Embryonic facial prominence (tissue), 1 donor: ENCODE measurements around the gene VPS13C.
"Not testable (repeated sequence)": the region's sequence is repeated elsewhere in the genome, so short reads cannot be mapped to it uniquely, and the experiment has no call there.

Experiments used
- DNase-seq: peaks from one replicate; pipeline ENCODE4 v3.0.0-alpha.2; 2016; ENCODE audit errors: extremely low spot score

Gene VPS13C

DNA sequence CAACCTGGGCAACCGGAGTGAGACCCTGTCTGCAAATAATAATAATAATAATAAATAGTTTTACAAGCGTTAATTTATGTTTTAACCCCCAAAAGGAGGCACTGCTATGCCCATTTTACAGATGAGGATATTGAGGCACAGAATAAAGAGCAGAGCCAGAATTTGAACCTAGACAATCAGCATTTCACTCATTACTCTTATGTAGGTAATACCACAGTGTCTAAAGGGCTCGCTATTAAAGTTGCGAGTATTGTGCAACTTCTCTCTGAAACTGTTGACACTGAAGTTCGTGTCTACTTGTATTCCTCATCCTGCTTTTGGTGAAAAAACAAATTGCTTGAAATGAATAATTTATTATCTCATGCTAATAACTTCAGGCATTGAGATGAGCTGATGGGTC, 9.3 kb upstream of the VPS13C start:
- no peak for DNase-seq

DNA sequence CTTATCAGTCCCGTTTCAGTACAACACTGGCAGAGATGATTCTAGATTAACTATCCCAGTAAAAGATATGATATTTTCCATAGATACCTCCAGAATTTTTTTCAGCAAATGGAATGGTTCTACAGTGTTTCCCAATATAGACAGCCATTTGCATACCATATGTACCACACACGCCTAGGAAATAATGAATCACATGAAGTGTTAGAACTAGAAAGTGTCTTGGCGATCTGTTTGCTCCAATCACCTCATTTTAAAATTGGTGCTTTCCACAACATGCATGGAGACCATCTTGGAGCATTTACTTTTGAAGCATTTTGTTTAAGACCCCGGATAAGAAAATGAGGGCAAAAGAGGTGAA, 8.5 kb upstream of the VPS13C start:
- no peak for DNase-seq

GRCh38 chr15:62068071-62068809, 8.0 kb upstream of the VPS13C start:
- DNase-seq = no peak

DNA sequence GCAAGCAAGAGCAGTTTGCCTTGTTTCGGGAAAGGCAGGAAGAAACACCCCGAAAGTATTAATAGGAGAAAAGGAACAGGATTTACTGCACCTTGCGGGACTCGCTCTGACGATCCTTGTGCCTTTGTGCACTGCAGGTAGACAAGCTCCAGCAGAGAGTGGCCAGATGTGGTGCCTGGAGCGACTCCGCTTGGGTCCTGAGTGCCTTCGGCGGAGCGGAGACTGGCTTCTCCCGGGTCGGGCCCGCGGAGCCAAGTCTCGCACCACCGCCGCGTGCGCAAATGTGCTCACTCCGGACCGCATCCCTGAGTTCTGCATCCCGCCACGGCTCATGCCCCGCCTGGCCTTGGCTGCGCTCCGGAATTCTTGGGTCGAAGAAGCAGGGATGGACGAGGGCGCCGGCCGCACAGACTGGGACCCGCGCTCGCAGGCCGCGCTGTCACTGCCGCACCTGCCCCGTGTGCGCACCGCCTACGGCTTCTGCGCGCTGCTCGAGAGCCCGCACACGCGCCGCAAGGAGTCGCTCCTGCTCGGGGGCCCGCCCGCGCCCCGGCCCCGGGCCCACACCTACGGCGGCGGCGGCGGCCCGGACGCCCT, 7.3 kb upstream of the VPS13C start:
- DNase-seq = no peak

- DNase-seq = peak; percentile 51
Measured at GRCh38 chr15:62066663-62067447, 6.6 kb upstream of the VPS13C start, which contains the start of gene C2CD4A. Gene C2CD4A (plus strand): TSS chr15:62066977. CDS start chr15:62067614, 637 bp downstream.

DNA sequence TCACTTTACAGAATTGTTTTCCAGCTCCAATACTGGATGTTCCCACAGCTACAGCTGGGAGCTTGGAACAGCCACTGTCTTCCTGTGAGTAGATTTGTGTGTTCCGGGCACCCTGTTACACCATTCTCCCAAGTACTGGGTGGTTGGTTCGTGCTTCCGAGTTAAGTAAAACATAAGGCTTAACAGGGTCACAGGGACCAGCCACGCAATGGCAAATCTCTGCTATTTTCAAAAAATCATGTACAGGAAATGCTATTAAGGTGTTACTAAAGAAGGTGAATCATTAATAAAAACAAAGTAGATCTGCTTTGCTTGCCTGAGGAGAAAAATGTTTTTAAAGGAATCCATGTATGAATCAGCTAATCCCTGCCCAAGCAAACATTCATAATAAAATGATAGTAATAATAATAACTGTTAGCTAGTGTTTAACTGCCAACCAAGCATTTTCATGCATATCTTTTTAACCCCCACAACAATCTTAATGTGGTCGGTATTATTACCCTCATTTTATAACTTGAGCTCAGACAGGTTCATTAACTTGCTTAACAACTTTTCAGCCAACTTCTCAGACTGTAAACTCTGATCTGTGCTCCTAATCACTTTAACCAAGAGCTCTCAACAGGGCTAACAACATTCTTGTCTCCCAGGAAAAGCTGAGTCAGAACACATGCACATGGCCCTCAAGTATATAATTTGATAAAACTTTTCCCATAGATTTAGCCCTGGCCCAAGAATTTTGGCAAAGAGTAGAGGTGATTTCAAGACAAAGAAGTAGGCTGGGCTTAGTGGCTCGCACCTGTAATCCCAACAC, 3.8 kb upstream of the VPS13C start:
- DNase-seq = no peak

DNA sequence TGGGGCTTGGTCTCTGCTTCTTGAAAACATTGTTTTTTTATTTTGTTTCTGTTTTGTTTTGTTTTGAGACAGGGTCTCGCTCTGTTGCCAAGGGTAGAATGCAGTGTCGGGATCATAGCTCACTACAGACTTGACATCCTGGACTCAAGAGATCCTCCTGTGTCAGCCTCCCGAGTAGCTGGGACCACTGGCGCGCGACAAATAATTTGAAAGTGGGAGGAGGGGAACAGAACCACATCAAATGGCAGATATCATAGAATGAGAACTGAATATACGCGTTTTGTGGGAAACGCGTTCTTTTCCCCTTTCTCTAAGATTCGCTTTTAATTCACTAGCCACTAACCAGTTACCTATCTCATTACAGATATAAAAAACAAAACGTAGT, 641 bp upstream of the VPS13C start:
- no peak for DNase-seq

GRCh38 chr15:62059816-62060112, 483 bp downstream of the VPS13C start:
- no peak for DNase-seq

GRCh38 chr15:62059108-62059815, 985 bp downstream of the VPS13C start:
- no peak for DNase-seq

DNA sequence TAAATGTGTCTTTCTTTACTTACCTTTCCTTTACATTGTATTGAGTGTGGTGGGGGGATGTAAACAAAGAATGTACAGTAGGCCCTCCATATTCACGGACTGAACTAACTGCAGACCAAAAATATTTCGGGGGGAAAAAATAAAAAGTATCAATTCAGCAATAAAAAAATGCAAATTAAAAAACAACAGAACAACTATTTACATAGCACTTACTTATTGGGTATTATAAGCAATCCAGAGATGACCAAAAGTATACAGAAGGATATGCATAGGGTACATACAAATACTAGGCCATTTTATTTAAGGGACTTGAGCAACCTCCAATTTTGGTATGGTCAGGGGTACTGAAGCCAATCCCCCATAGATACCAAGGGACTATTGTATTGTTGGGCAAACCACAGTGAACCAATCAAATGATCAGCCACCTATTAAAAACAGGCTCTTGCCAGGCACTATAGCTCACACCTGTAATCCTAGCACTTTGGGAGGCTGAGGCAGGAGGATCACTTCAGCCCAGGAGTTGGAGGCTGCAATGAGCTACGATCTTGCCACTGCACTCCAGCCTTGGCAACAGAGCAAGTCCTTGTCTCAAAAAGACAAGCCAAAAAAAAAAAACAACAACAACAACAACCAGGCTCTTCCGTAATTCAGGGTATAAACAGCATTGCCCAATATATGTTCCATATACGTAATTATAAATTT, 1.8 kb downstream of the VPS13C start:
- no peak for DNase-seq

DNA sequence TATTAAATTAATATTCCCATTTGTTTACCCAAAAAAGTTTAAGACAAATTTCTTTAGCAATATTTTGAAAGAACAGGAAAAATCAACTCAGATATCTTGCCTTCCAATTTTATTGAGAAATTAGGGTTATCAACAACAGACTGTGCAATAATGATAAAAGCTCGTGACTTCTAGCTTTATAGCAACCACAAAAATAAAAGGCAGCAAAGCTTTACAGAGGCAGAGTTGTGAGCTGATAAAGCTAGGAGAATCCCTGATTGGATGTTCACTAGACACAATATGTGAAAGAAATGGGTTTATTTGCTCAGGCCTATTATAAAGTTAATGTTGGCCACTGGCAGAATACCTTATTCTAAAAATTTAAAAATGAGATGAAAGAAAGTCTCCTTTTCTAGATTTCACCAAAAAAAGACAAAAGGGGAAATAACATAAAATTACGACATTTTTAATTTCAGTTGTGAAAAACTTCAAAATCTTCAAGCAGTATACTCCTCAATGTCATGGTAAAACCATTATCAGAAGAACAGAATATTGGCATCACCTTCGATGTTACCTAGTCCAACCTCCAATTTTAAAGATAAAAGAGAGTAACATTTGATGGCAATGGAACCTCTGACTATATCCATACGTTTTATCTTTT, 2.8 kb downstream of the VPS13C start:
- no peak for DNase-seq

DNA sequence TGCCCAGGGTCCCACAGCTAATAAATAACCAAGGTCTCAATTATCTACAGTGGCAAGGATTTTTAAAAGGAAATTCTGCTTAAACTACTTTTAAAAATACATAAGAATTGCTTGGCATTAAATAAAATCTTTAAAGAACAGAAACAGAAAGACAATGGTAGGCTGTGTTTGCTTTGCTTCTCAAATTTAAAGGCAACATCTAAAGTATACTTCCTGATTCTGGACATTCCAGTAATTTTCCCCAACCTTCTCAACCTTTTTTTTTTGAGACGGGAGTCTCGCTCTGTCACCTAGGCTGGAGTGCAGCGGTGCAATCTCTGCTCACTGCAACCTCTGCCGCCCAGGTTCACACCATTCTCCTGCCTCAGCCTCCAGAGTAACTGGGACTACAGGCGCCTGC, 5.3 kb downstream of the VPS13C start:
- DNase-seq = no peak

GRCh38 chr15:62053439-62054085, 6.7 kb downstream of the VPS13C start:
- no peak for DNase-seq

GRCh38 chr15:62052713-62053112, 7.5 kb downstream of the VPS13C start:
- no peak for DNase-seq

DNA sequence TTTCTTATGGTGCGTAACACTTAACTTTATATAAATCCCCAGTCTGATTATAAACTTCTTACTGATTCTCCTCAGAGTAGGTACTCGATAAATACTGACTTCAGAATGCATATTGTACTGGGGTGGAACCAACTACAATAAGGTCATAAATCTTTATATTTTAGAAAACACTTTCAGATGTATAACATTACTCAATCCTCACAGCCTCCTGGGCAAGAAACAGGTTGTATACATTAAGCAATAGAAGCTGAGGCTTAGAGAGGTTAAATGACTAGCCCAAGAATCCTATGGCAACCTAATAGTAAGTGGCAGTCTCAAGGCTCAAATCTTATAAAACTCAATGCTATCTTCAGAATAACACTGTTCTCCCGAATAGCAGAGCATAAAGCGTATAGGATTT, 9.1 kb downstream of the VPS13C start:
- no peak for DNase-seq

DNA sequence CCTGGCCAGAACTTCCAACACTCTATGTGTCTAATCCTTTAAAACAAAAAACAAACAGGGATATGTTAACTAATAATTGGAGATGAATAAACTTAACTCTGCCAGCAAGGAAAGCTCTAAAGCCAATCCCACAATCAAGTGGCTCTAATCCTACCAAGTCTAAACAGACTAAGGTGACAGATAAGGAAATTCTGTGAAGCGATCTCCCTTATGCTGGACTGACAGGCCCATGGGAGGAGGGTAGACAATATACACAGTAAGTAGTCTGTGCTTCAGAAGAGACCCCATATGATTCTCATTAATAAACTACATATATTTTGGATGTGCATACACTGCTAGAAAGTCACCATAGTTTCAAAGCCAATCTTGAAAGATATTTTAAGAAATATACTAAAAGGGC, 10.1 kb downstream of the VPS13C start:
- no peak for DNase-seq

- DNase-seq = not testable (repeated sequence)
Measured at GRCh38 chr15:62048254-62048653, 12.0 kb downstream of the VPS13C start.

DNA sequence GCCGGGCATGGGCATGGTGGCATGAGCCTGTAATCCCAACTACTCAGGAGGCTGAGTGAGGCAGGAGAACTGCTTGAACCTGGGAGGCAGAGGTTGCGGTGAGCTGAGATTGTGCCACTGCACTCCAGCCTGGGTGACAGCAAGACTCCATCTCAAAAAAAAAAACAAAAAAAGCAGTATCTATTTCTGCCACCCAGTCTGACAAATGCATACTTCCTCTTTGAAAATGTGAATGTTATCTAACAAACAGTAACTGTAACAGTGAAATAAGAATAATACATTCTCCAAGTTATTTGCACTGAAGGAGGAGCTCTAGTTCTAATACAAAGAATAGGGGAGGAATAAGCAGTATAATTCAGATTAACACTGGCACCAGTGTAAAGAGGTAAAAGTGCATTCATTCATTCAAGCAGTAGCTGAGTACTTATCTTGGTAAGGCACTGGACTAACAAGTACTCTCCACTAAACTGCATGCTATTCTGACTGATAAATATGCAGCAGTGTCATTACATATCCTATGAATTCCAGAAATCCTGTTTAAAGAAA, 12.9 kb downstream of the VPS13C start:
- no peak for DNase-seq

DNA sequence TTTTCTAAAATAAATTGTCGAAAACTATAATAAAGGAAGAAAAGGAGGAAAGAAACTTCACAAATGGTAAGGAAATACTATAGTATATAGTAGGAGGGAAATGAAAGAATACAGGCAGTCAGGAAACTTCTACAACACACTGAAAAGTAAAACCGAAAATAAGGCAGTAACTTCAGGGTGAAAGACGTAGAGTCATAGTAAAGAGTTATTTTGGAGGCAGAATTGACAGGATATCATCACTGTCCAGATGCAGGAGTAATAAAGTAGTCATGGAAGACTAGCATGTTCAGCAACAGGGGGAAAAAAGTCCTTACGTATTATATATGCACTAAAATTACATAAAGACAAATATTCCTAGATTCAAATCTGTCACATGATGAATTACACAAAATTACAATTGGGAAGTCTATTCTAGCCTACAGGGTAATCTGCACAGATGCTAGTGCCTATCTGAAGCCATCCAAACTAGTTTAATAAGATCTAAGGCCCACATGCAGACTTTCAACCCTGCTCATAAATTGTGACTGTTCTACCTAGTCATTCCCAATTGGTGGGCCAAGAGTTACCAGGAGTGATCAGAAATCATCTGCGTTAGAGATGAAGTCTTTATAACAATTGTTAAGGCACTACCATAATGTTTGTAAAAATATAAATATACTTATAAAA, 14.0 kb downstream of the VPS13C start:
- DNase-seq = no peak
